HCT116 (cell line): Measurements from ENCODE around the gene CLEC10A. TPM values are rescaled to one million over a fixed set of nuclear protein-coding genes. Genes with fewer than 3 reads are reported as not detected.

Source experiments
- ATAC-seq: fragments of 200-7000 bp; cut with Tn5 transposase; 2 replicates; pipeline ENCODE4 v1.9.1; 2020; ENCODE audit warnings: mild to moderate bottlenecking, moderate library complexity
- BruUV-seq: library from RNA; stranded (reverse); fragments of 400-500 nt; replicated peaks from 2 replicates; lab custom pipeline; 2021; lab: Mats Ljungman, UMichigan
- CTCF ChIA-PET: fragments of 300-600 bp; sonication (Branson Sonifier 250); formaldehyde crosslinking; loops from one replicate; lab custom pipeline; 2021; ENCODE audit warnings: antibody characterized with exemption; lab: Charles Lee
- POLR2A ChIA-PET: fragments of 300-600, 350-600 bp; sonication (Branson Sonifier 250); formaldehyde crosslinking; loops from one replicate; lab custom pipeline; 2021; ENCODE audit warnings: antibody characterized with exemption; lab: Charles Lee
- RAD21 ChIA-PET, 2 experiments: fragments of 300-600 bp; sonication (Branson Sonifier 250); formaldehyde crosslinking; loops; one replicate each; lab custom pipeline; 2023; ENCODE audit warnings: low total read pairs in 2 of 2; ENCODE audit not compliant: uncharacterized antibody in 2 of 2, unreplicated experiment in 2 of 2, low non-redundant PET in 1 of 2; lab: Charles Lee
- DNase-seq: peaks from one replicate; pipeline ENCODE4 v3.0.0-alpha.2; 2010; ENCODE audit warnings: low read depth, low spot score
- H2AFZ ChIP-seq: fragments of 200-600 bp; shearing (Covaris generic), sonication (generic); 2 replicates; pipeline ENCODE4 v1.6.1; 2017; ENCODE audit warnings: low read depth, mixed run types, mixed read lengths, antibody characterized with exemption, low read length; ENCODE audit not compliant: poor library complexity, severe bottlenecking
- H3K27ac ChIP-seq: 2 replicates; pipeline ENCODE4 v1.5.1; 2012; ENCODE audit warnings: low read depth, low read length
- H3K27me3 ChIP-seq: fragments of 200-600 bp; sonication (generic); 2 replicates; pipeline ENCODE4 v1.6.1; 2016; ENCODE audit warnings: mixed run types, low read length, mixed read lengths; ENCODE audit not compliant: insufficient read depth
- H3K36me3 ChIP-seq, 2 experiments: fragments of 200-500 bp in 1 of 2; fragments of 200-600 bp in 1 of 2; sonication (Bioruptor generic) in 1 of 2; sonication (generic) in 1 of 2; 2 replicates each; pipeline versions ENCODE4 v1.5.1 to v1.6.1; 2014 to 2016; ENCODE audit warnings: low read length in 2 of 2, inconsistent platforms in 1 of 2, mixed read lengths in 1 of 2, mixed run types in 1 of 2; ENCODE audit not compliant: insufficient read depth in 2 of 2, control insufficient read depth in 1 of 2
- H3K4me1 ChIP-seq, 2 experiments: fragments of 200-600 bp in 1 of 2; sonication (generic) in 1 of 2; 2 replicates each; pipeline versions ENCODE4 v1.5.1 to v1.6.1; 2012 to 2017; ENCODE audit warnings: low read length in 2 of 2, inconsistent platforms in 1 of 2, mild to moderate bottlenecking in 1 of 2, mixed read lengths in 1 of 2, mixed run types in 1 of 2, moderate library complexity in 1 of 2; ENCODE audit not compliant: insufficient read depth in 2 of 2, control insufficient read depth in 1 of 2
- H3K4me2 ChIP-seq: fragments of 200-600 bp; sonication (generic); 2 replicates; pipeline ENCODE4 v1.6.1; 2017; ENCODE audit warnings: mixed run types, low read length, mixed read lengths
- H3K4me3 ChIP-seq, 2 experiments: fragments of 200-600 bp in 1 of 2; sonication (generic) in 1 of 2; replicated peaks in 1 of 2; 2 replicates each; pipeline ENCODE4 v1.5.1; 2011 to 2016; ENCODE audit warnings: low read length in 2 of 2, control low read depth in 1 of 2, low read depth in 1 of 2, mild to moderate bottlenecking in 1 of 2, mixed read lengths in 1 of 2, mixed run types in 1 of 2
- H3K79me2 ChIP-seq: fragments of 200-600 bp; sonication (generic); 2 replicates; pipeline ENCODE4 v1.6.1; 2017; ENCODE audit warnings: mild to moderate bottlenecking, mixed run types, low read length, moderate library complexity, mixed read lengths; ENCODE audit not compliant: insufficient read depth
- H3K9ac ChIP-seq: fragments of 200-600 bp; sonication (generic); 2 replicates; pipeline ENCODE4 v1.6.1; 2016; ENCODE audit warnings: low read length, mixed read lengths
- H3K9me2 ChIP-seq: fragments of 200-600 bp; sonication (generic), shearing (Covaris generic); 2 replicates; pipeline ENCODE4 v1.6.1; 2017; ENCODE audit warnings: mixed run types, mild to moderate bottlenecking, moderate library complexity; ENCODE audit not compliant: insufficient read depth
- H3K9me3 ChIP-seq, 2 experiments: fragments of 200-500 bp in 1 of 2; fragments of 200-600 bp in 1 of 2; sonication (Bioruptor generic) in 1 of 2; sonication (generic) in 1 of 2; 2 replicates each; pipeline ENCODE4 v1.6.1; 2014 to 2017; ENCODE audit warnings: low read length in 2 of 2, mixed read lengths in 2 of 2, inconsistent platforms in 1 of 2, low read depth in 1 of 2, mild to moderate bottlenecking in 1 of 2, mixed run types in 1 of 2, moderate library complexity in 1 of 2; ENCODE audit not compliant: control insufficient read depth in 1 of 2, insufficient read depth in 1 of 2
- H4K20me1 ChIP-seq: fragments of 200-600 bp; sonication (generic), shearing (Covaris generic); 2 replicates; pipeline ENCODE4 v1.6.1; 2017; ENCODE audit warnings: mixed run types, mild to moderate bottlenecking, moderate library complexity; ENCODE audit not compliant: insufficient read depth
- CEBPB ChIP-seq: IDR thresholded peaks from 2 replicates; pipeline ENCODE4 v1.6.1; 2012; ENCODE audit warnings: low read depth
- EGR1 ChIP-seq: IDR thresholded peaks from 2 replicates; pipeline ENCODE4 v1.6.1; 2012; ENCODE audit warnings: low read depth
- ELF1 ChIP-seq: IDR thresholded peaks from 2 replicates; pipeline ENCODE4 v1.6.1; 2012; ENCODE audit warnings: low read depth, borderline replicate concordance
- EZH2 ChIP-seq: fragments of 200-600 bp; sonication (generic); IDR thresholded peaks from 2 replicates; pipeline ENCODE4 v1.6.1; 2017; ENCODE audit warnings: antibody characterized with exemption, mixed run types
- POLR2A ChIP-seq: IDR thresholded peaks from 2 replicates; pipeline ENCODE4 v1.7.0; 2011; ENCODE audit warnings: borderline replicate concordance; ENCODE audit not compliant: insufficient read depth, insufficient read length; ENCODE audit errors: extremely low read depth
- POLR2AphosphoS5 ChIP-seq: IDR thresholded peaks from 2 replicates; pipeline ENCODE4 v1.6.1; 2011; ENCODE audit warnings: mild to moderate bottlenecking, low read depth, low read length, moderate library complexity
- SRF ChIP-seq: IDR thresholded peaks from 2 replicates; pipeline ENCODE4 v1.6.1; 2012; ENCODE audit warnings: low read depth
- YY1 ChIP-seq: IDR thresholded peaks from 2 replicates; pipeline ENCODE4 v1.6.1; 2011; ENCODE audit warnings: low read length, low read depth, moderate library complexity, mild to moderate bottlenecking; ENCODE audit not compliant: insufficient replicate concordance; ENCODE audit errors: extremely low read depth
- ZFX ChIP-seq: fragments of 450-650 bp; IDR thresholded peaks from 2 replicates; pipeline ENCODE4 v1.6.1; 2017
- ZNF274 ChIP-seq: fragments of 200-500 bp; sonication (Bioruptor generic); IDR thresholded peaks from 2 replicates; pipeline ENCODE4 v1.6.1; 2014; ENCODE audit warnings: mild to moderate bottlenecking, low read depth, low read length, inconsistent platforms
- intact Hi-C: fragments of 100-400 bp; cut with micrococcal nuclease; formaldehyde crosslinking; loops from 2 replicates; pipeline ENCODE4 v1.10.0; 2022
- total RNA-seq: library from RNA; stranded (reverse); gene quantifications from one replicate; pipeline ENCODE4 v1.2.1, GENCODE V29; 2021; ENCODE audit not compliant: unreplicated experiment
- TF ChIP-seq, protein P1 (sequence below): IDR thresholded peaks from 2 replicates; pipeline ENCODE4 v1.6.1; 2012; ENCODE audit warnings: low read depth
- TF ChIP-seq, protein P2 (sequence below): IDR thresholded peaks from 2 replicates; pipeline ENCODE4 v1.6.1; 2012

Gene CLEC10A
- total RNA-seq, 1 experiment from 2014 or later: not detected

GRCh38 chr17:7070712-7071111 is 9.3 kb downstream of the CLEC10A start:
- Histone ChIP-seq H3K4me3 (no peak overlapping the region), H3K27ac (no peak overlapping the region), H3K9ac (no peak overlapping the region), H3K4me1 (no peaks in the 10 kb centered on the region)
- TF ChIP-seq ZFX: no peak
- no peak for TF ChIP-seq POLR2AphosphoS5
- no peak for TF ChIP-seq ZNF274
- no peak for TF ChIP-seq EZH2
- no peak for TF ChIP-seq CEBPB
- TF ChIP-seq YY1: no peak
- TF ChIP-seq POLR2A: no peak
- TF ChIP-seq, protein P1, sequence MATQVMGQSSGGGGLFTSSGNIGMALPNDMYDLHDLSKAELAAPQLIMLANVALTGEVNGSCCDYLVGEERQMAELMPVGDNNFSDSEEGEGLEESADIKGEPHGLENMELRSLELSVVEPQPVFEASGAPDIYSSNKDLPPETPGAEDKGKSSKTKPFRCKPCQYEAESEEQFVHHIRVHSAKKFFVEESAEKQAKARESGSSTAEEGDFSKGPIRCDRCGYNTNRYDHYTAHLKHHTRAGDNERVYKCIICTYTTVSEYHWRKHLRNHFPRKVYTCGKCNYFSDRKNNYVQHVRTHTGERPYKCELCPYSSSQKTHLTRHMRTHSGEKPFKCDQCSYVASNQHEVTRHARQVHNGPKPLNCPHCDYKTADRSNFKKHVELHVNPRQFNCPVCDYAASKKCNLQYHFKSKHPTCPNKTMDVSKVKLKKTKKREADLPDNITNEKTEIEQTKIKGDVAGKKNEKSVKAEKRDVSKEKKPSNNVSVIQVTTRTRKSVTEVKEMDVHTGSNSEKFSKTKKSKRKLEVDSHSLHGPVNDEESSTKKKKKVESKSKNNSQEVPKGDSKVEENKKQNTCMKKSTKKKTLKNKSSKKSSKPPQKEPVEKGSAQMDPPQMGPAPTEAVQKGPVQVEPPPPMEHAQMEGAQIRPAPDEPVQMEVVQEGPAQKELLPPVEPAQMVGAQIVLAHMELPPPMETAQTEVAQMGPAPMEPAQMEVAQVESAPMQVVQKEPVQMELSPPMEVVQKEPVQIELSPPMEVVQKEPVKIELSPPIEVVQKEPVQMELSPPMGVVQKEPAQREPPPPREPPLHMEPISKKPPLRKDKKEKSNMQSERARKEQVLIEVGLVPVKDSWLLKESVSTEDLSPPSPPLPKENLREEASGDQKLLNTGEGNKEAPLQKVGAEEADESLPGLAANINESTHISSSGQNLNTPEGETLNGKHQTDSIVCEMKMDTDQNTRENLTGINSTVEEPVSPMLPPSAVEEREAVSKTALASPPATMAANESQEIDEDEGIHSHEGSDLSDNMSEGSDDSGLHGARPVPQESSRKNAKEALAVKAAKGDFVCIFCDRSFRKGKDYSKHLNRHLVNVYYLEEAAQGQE: no peak
- no peak for TF ChIP-seq SRF
- TF ChIP-seq, protein P2, sequence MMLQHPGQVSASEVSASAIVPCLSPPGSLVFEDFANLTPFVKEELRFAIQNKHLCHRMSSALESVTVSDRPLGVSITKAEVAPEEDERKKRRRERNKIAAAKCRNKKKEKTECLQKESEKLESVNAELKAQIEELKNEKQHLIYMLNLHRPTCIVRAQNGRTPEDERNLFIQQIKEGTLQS: no peak
- TF ChIP-seq EGR1: no peak
- TF ChIP-seq ELF1: no peak
- TF ChIP-seq, all 23 proteins: peak for 0
- H3K79me2 ChIP-seq: no peaks in the 10 kb centered on the region
- no peaks in the 10 kb centered on the region for H3K9me2 ChIP-seq
- CTCF ChIA-PET: no interaction called here
- no peak overlapping the region for H2AFZ ChIP-seq
- H3K36me3 ChIP-seq: no peaks in the 10 kb centered on the region
- H3K9me3 ChIP-seq: no peaks in the 10 kb centered on the region; a peak in 1 of 4 replicates
- intact Hi-C loops: no loop called here
- no peaks in the 10 kb centered on the region for H4K20me1 ChIP-seq
- POLR2A ChIA-PET: no interaction called here
- no peak overlapping the region for H3K4me2 ChIP-seq
- no peak for DNase-seq
- no TSS peak for BruUV-seq
- H3K27me3 ChIP-seq: no peaks in the 10 kb centered on the region
- RAD21 ChIA-PET: no interaction called here
- no peak for ATAC-seq
